GM19463 (cell line): ENCODE data around the gene SAMD11.
"Not testable (repeated sequence)": the region's sequence is repeated elsewhere in the genome, so short reads cannot be mapped to it uniquely, and the experiment has no call there.

ENCODE experiments used
- ATAC-seq: cut with Tn5 transposase; IDR thresholded peaks from one replicate; pipeline ENCODE4 v1.9.1; 2021; ENCODE audit warnings: mild to moderate bottlenecking, moderate library complexity; ENCODE audit not compliant: unreplicated experiment

The SAMD11 gene

GRCh38 chr1:942864-943533 is 19.3 kb downstream of the SAMD11 start:
- no peak for ATAC-seq

- ATAC-seq: no peak
Observed at GRCh38 chr1:943545-944340, 20.0 kb downstream of the SAMD11 start.

GRCh38 chr1:944341-945325 is 20.9 kb downstream of the SAMD11 start:
- ATAC-seq: no peak

GRCh38 chr1:945688-946556 is 22.2 kb downstream of the SAMD11 start:
- ATAC-seq: no peak

GRCh38 chr1:946811-947210 is 23.1 kb downstream of the SAMD11 start:
- not testable (repeated sequence) for ATAC-seq

GRCh38 chr1:947958-948357 is 24.2 kb downstream of the SAMD11 start:
- no peak for ATAC-seq

GRCh38 chr1:950268-950667 is 26.5 kb downstream of the SAMD11 start:
- ATAC-seq: no peak

- ATAC-seq: no peak
Observed at GRCh38 chr1:950881-951280, 27.2 kb downstream of the SAMD11 start.

GRCh38 chr1:951364-951763 is 27.6 kb downstream of the SAMD11 start:
- no peak for ATAC-seq

- ATAC-seq: no peak
Observed at GRCh38 chr1:952201-952600, 28.5 kb downstream of the SAMD11 start.

- no peak for ATAC-seq
Observed at GRCh38 chr1:952603-953002, 28.9 kb downstream of the SAMD11 start.

GRCh38 chr1:953524-954320 is 30.0 kb downstream of the SAMD11 start:
- ATAC-seq: no peak

GRCh38 chr1:954927-955326 is 31.2 kb downstream of the SAMD11 start:
- ATAC-seq: no peak

- no peak for ATAC-seq
Observed at GRCh38 chr1:955474-955873, 31.8 kb downstream of the SAMD11 start.

- no peak for ATAC-seq
Observed at GRCh38 chr1:956636-957035, 32.9 kb downstream of the SAMD11 start.

- peak; percentile 70 for ATAC-seq
Observed at GRCh38 chr1:958823-959730, 35.4 kb downstream of the SAMD11 start, which contains the start of gene NOC2L. Gene NOC2L, minus strand, starts transcription at chr1:959256. Its CDS starts 16 bp downstream, at chr1:959240.

GRCh38 chr1:959731-960362 is 36.1 kb downstream of the SAMD11 start:
- ATAC-seq: no peak
